H1 (cell line): ENCODE data around the gene FCHSD1. TPM values are rescaled to one million over a fixed set of nuclear protein-coding genes. Genes with fewer than 3 reads are reported as not detected.

ENCODE experiments used
- CBX5 ChIP-seq: fragments of 300-800, 300-1000 bp; sonication (generic); IDR thresholded peaks from 2 replicates; pipeline ENCODE4 v1.7.1; 2016; ENCODE audit warnings: antibody characterized with exemption, low read length, low read depth
- CHD7 ChIP-seq: fragments of 300-600 bp; sonication (generic); IDR thresholded peaks from 2 replicates; pipeline ENCODE4 v1.7.1; 2012; ENCODE audit warnings: low read length, moderate library complexity, mild to moderate bottlenecking, inconsistent platforms; ENCODE audit not compliant: insufficient replicate concordance
- CREB1 ChIP-seq: IDR thresholded peaks from 2 replicates; pipeline ENCODE4 v1.6.1; 2012; ENCODE audit warnings: inconsistent platforms
- EGR1 ChIP-seq: IDR thresholded peaks from 2 replicates; pipeline ENCODE4 v1.6.1; 2011; ENCODE audit warnings: low read depth, low read length, borderline replicate concordance
- KDM4A ChIP-seq: IDR thresholded peaks from one replicate; pipeline ENCODE4 v1.7.1; 2012; ENCODE audit warnings: low read depth, mild to moderate bottlenecking, moderate library complexity, low read length, inconsistent platforms; ENCODE audit not compliant: severe bottlenecking
- SIX5 ChIP-seq: IDR thresholded peaks from 2 replicates; pipeline ENCODE4 v1.6.1; 2011; ENCODE audit warnings: mild to moderate bottlenecking, low read depth, low read length
- TAF1 ChIP-seq: IDR thresholded peaks from 2 replicates; pipeline ENCODE4 v1.6.1; 2011; ENCODE audit warnings: mild to moderate bottlenecking, low read depth, low read length
- TBP ChIP-seq: IDR thresholded peaks from 2 replicates; pipeline ENCODE4 v1.6.1; 2011; ENCODE audit warnings: low read depth, low read length, improper control_type of control experiment
- ZNF274 ChIP-seq: IDR thresholded peaks from 2 replicates; pipeline ENCODE4 v1.7.0; 2012; ENCODE audit warnings: low read length, borderline replicate concordance; ENCODE audit errors: extremely low read depth
- polyA plus RNA-seq, 7 experiments: library from polyadenylated mRNA; depleted of rRNA in 3 of 7; stranded (reverse) in 5 of 7; unstranded in 2 of 7; fragments of >200 nt in 5 of 7; fragments of 200-250 nt in 2 of 7; gene quantifications; 1 replicate in 5 of 7; 2 replicates in 1 of 7; 4 replicates in 1 of 7; pipeline versions ENCODE4 v1.2.1 to v1.2.3, GENCODE V29; 2011 to 2013; ENCODE audit warnings: missing spikeins in 2 of 7, mixed read lengths in 2 of 7
- total RNA-seq: library from RNA; stranded (reverse); fragmentation: NEBNext Ultra II Directional; extraction: Animal tissue kit (Norgen Biotek cat#: 25700); gene quantifications from 2 replicates; pipeline ENCODE4 v1.2.1, GENCODE V29; 2021
- TF ChIP-seq, protein P1 (sequence below): IDR thresholded peaks from 2 replicates; pipeline ENCODE4 v1.6.1; 2012; ENCODE audit warnings: inconsistent platforms

The FCHSD1 gene
- total and polyA plus RNA-seq, 2 of the 8 experiments (the other 6 are each of a cell fraction or from before 2014, with no cell fraction given), result 22.0 to 30.1 TPM

- TF ChIP-seq CHD7 (no peak), CBX5 (no peak), TBP (peak; percentile 17; the same call in 1 of the 2 replicates), KDM4A (peak; percentile 82), TAF1 (0 out of 2 replicates have a peak, but pooled peaks have one; percentile 15), ZNF274 (no peak), CREB1 (peak; percentile 75), EGR1 (peak; percentile 80; the same call in 1 of the 2 replicates), SIX5 (no peak)
- TF ChIP-seq, protein P1, sequence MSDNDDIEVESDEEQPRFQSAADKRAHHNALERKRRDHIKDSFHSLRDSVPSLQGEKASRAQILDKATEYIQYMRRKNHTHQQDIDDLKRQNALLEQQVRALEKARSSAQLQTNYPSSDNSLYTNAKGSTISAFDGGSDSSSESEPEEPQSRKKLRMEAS, result peak; percentile 28; the same call in 1 of the 2 replicates
Observed at GRCh38 chr5:141650851-141651727, at the start of gene FCHSD1 (continued).
